Bronchial epithelial cell (primary cell): ENCODE results near the gene USP15. TPM values are rescaled to one million over a fixed set of nuclear protein-coding genes. Genes with fewer than 3 reads are reported as not detected.

Source experiments
- DNase-seq: peaks from one replicate; pipeline ENCODE4 v3.0.0-alpha.2; 2010; ENCODE audit warnings: low read depth
- FAIRE-seq: peaks from 2 replicates; lab custom pipeline; 2011; peaks lifted over from hg19 to GRCh38; lab: Jason Lieb, UNC
- H3K27me3 ChIP-seq: 2 replicates; pipeline ENCODE4 v1.5.1; 2011; ENCODE audit warnings: low read length; ENCODE audit not compliant: control insufficient read depth, insufficient read depth
- H3K36me3 ChIP-seq: 2 replicates; pipeline ENCODE4 v1.5.1; 2011; ENCODE audit warnings: low read length; ENCODE audit not compliant: control insufficient read depth, insufficient read depth
- H3K4me3 ChIP-seq: 2 replicates; pipeline ENCODE4 v1.5.1; 2011; ENCODE audit warnings: mild to moderate bottlenecking, low read depth, low read length, control low read depth
- CTCF ChIP-seq: IDR thresholded peaks from 2 replicates; pipeline ENCODE4 v1.5.1; 2011; ENCODE audit warnings: mild to moderate bottlenecking, moderate library complexity, low read length, control low read depth, inconsistent platforms; ENCODE audit not compliant: insufficient read depth, severe bottlenecking
- total RNA-seq: library from RNA; depleted of rRNA; stranded (reverse); fragments of >200 nt; gene quantifications from 2 replicates; pipeline ENCODE4 v1.2.1, GENCODE V29; 2014

USP15 gene
- total RNA-seq, 1 donor from 2014 or later = 56.3 TPM

- no peaks in the 10 kb centered on the region for H3K36me3 ChIP-seq
- no peak for TF ChIP-seq CTCF
- H3K27me3 ChIP-seq = no peaks in the 10 kb centered on the region
- DNase-seq (no peak), FAIRE-seq (no peak)
- no peak overlapping the region for H3K4me3 ChIP-seq
These were observed 13.6 kb downstream of the USP15 start for GRCh38 chr12:62273724-62274380.

- no peak for FAIRE-seq
- no peak for TF ChIP-seq CTCF
- H3K4me3 ChIP-seq = no peak overlapping the region
These were observed 17.8 kb downstream of the USP15 start for GRCh38 chr12:62278022-62278421.

GRCh38 chr12:62279058-62279457, 18.9 kb downstream of the USP15 start:
- FAIRE-seq = no peak

More at GRCh38 chr12:62278022-62278421, 17.8 kb downstream of the USP15 start:
- no peaks in the 10 kb centered on the region for H3K36me3 ChIP-seq
- DNase-seq = no peak
- no peaks in the 10 kb centered on the region for H3K27me3 ChIP-seq

GRCh38 chr12:62279961-62280360, 19.8 kb downstream of the USP15 start:
- no peak for TF ChIP-seq CTCF
- no peak for FAIRE-seq
- Histone ChIP-seq H3K36me3 (no peaks in the 10 kb centered on the region), H3K4me3 (no peak overlapping the region), H3K27me3 (no peaks in the 10 kb centered on the region)
- DNase-seq = no peak

More at GRCh38 chr12:62279058-62279457, 18.9 kb downstream of the USP15 start:
- Histone ChIP-seq H3K4me3 (no peak overlapping the region), H3K36me3 (no peaks in the 10 kb centered on the region), H3K27me3 (no peaks in the 10 kb centered on the region)
- DNase-seq = peak; percentile 30
- no peak for TF ChIP-seq CTCF

GRCh38 chr12:62282057-62282774, 22.0 kb downstream of the USP15 start:
- Histone ChIP-seq H3K27me3 (no peaks in the 10 kb centered on the region), H3K36me3 (no peaks in the 10 kb centered on the region), H3K4me3 (no peak overlapping the region)
- TF ChIP-seq CTCF = no peak
- no peak for DNase-seq
- no peak for FAIRE-seq

GRCh38 chr12:62284749-62285148, 24.5 kb downstream of the USP15 start:
- FAIRE-seq = no peak
- TF ChIP-seq CTCF = no peak

More at GRCh38 chr12:62284749-62285148, 24.5 kb downstream of the USP15 start:
- no peaks in the 10 kb centered on the region for H3K36me3 ChIP-seq
- no peak overlapping the region for H3K4me3 ChIP-seq
- no peaks in the 10 kb centered on the region for H3K27me3 ChIP-seq
- no peak for DNase-seq
